B cell (primary cell): ENCODE results near the gene ACSS1. TPM values are rescaled to one million over a fixed set of nuclear protein-coding genes. Genes with fewer than 3 reads are reported as not detected.

Experiments
- ATAC-seq: fragments of 200-7000 bp; cut with Tn5 transposase; one replicate; pipeline ENCODE4 v1.10.0; 2021; ENCODE audit warnings: low read depth, mild to moderate bottlenecking, moderate number of reproducible peaks, moderate library complexity
- CTCF ChIA-PET: fragments of 350-600 bp; sonication (Branson Sonifier 250); formaldehyde crosslinking; loops from one replicate; lab custom pipeline; 2021; ENCODE audit warnings: antibody characterized with exemption, inconsistent platforms; lab: Charles Lee
- POLR2A ChIA-PET: fragments of 350-600 bp; sonication (Branson Sonifier 250); formaldehyde crosslinking; loops from one replicate; lab custom pipeline; 2021; ENCODE audit warnings: antibody characterized with exemption; lab: Charles Lee
- DNase-seq: peaks from one replicate; pipeline ENCODE4 v3.0.0; 2013
- H2AFZ ChIP-seq: 2 replicates; pipeline ENCODE4 v1.6.1; 2012; ENCODE audit warnings: mild to moderate bottlenecking, low read depth, low read length; ENCODE audit not compliant: insufficient read depth, poor library complexity, severe bottlenecking
- H3K27ac ChIP-seq, 2 donors: 1 replicate in 1 of 2; 2 replicates in 1 of 2; pipeline ENCODE4 v1.5.1; 2012 to 2013; ENCODE audit warnings: low read length in 2 of 2, mild to moderate bottlenecking in 2 of 2, moderate library complexity in 1 of 2
- H3K27me3 ChIP-seq, 4 experiments: fragments of 200-600 bp in 1 of 4; sonication (generic) in 1 of 4; replicated peaks in 1 of 4; 1 replicate in 2 of 4; 2 replicates in 2 of 4; pipeline versions ENCODE4 v1.6.1 to v1.7.0; 2013 to 2016; ENCODE audit warnings: low read length in 3 of 4, mild to moderate bottlenecking in 2 of 4, mixed read lengths in 1 of 4, moderate library complexity in 1 of 4; ENCODE audit not compliant: insufficient read depth in 4 of 4, control insufficient read depth in 3 of 4; ENCODE audit errors: control extremely low read depth in 1 of 4
- H3K36me3 ChIP-seq, 2 experiments: replicated peaks in 1 of 2; 1 replicate in 1 of 2; 2 replicates in 1 of 2; pipeline versions ENCODE4 v1.6.1 to v1.7.1; 2013; ENCODE audit warnings: low read length in 1 of 2; ENCODE audit not compliant: insufficient read depth in 2 of 2, control insufficient read depth in 1 of 2; ENCODE audit errors: control extremely low read depth in 1 of 2, extremely low read depth in 1 of 2
- H3K4me1 ChIP-seq, 2 donors: fragments of 200-600 bp in 1 of 2; sonication (generic) in 1 of 2; 1 replicate in 1 of 2; 2 replicates in 1 of 2; pipeline versions ENCODE4 v1.5.1 to v1.6.1; 2013 to 2017; ENCODE audit warnings: low read length in 2 of 2; ENCODE audit not compliant: control insufficient read depth in 2 of 2, insufficient read depth in 2 of 2
- H3K4me2 ChIP-seq: replicated peaks from 2 replicates; pipeline ENCODE3; 2012; ENCODE audit warnings: mild to moderate bottlenecking, low read depth, low read length; ENCODE audit not compliant: poor library complexity, severe bottlenecking
- H3K4me3 ChIP-seq, 5 experiments: fragments of 200-600 bp in 1 of 5; sonication (generic) in 1 of 5; 1 replicate in 3 of 5; 2 replicates in 2 of 5; pipeline versions ENCODE4 v1.5.1 to v1.7.0; 2011 to 2016; ENCODE audit warnings: low read length in 4 of 5, mild to moderate bottlenecking in 4 of 5, low read depth in 2 of 5, control low read depth in 1 of 5, moderate library complexity in 1 of 5; ENCODE audit not compliant: insufficient read depth in 1 of 5; ENCODE audit errors: control extremely low read depth in 1 of 5, extremely low read depth in 1 of 5
- H3K79me2 ChIP-seq: fragments of 200-600 bp; sonication (generic); one replicate; pipeline ENCODE4 v1.6.0; 2016; ENCODE audit warnings: low read length; ENCODE audit not compliant: control insufficient read depth, insufficient read depth
- H3K9ac ChIP-seq: fragments of 200-600 bp; sonication (generic); 2 replicates; pipeline ENCODE4 v1.6.1; 2017; ENCODE audit warnings: mild to moderate bottlenecking, low read length, moderate library complexity
- H3K9me3 ChIP-seq, 3 donors: one replicate each; pipeline versions ENCODE4 v1.6.1 to v1.7.1; 2013; ENCODE audit warnings: low read length in 2 of 3; ENCODE audit not compliant: control insufficient read depth in 2 of 3, insufficient read depth in 1 of 3; ENCODE audit errors: control extremely low read depth in 1 of 3
- H4K20me1 ChIP-seq: 2 replicates; pipeline ENCODE4 v1.6.0; 2012; ENCODE audit warnings: mild to moderate bottlenecking, low read length; ENCODE audit not compliant: insufficient read depth, control insufficient read depth, poor library complexity, severe bottlenecking
- H3K27ac Mint-ChIP-seq: one replicate; pipeline ENCODE4 v1.8.0; 2021; ENCODE audit warnings: mixed read lengths
- H3K27me3 Mint-ChIP-seq: one replicate; pipeline ENCODE4 v1.8.0; 2021; ENCODE audit warnings: mixed read lengths
- H3K4me1 Mint-ChIP-seq: one replicate; pipeline ENCODE4 v1.8.0; 2021; ENCODE audit warnings: mixed read lengths
- H3K4me3 Mint-ChIP-seq: one replicate; pipeline ENCODE4 v1.8.0; 2021; ENCODE audit warnings: mixed read lengths
- H3K9me3 Mint-ChIP-seq: one replicate; pipeline ENCODE4 v1.8.0; 2022; ENCODE audit warnings: mixed read lengths; ENCODE audit not compliant: insufficient read depth
- EZH2 ChIP-seq: IDR thresholded peaks from 2 replicates; pipeline ENCODE4 v1.6.1; 2012; ENCODE audit warnings: borderline replicate concordance, low read depth, mild to moderate bottlenecking, moderate library complexity, low read length; ENCODE audit not compliant: insufficient read depth, poor library complexity, severe bottlenecking
- WGBS: methylation state at CpG from one replicate; pipeline ENCODE4 v1.1.5; 2013; ENCODE audit warnings: missing lambda C conversion rate; ENCODE audit not compliant: insufficient coverage; 5-methylcytosine and 5-hydroxymethylcytosine counted together
- intact Hi-C: fragments of 100-400 bp; cut with micrococcal nuclease; formaldehyde crosslinking; loops from one replicate; pipeline ENCODE4 v1.10.0; 2022
- polyA plus RNA-seq: library from polyadenylated mRNA; depleted of rRNA; stranded (reverse); fragments of >200 nt; gene quantifications from 2 replicates; pipeline ENCODE4 v1.2.3, GENCODE V29; 2012
- total RNA-seq, 2 donors: library from RNA; stranded (reverse); fragments of 120-200 nt in 1 of 2; gene quantifications; 1 replicate in 1 of 2; 2 replicates in 1 of 2; pipeline versions ENCODE4 v1.2.3 to v1.2.4, GENCODE V29; 2013 to 2022
- TF ChIP-seq, protein P1 (sequence below): fragments of 200-600 bp; IDR thresholded peaks from one replicate; pipeline ENCODE4 v1.8.0; 2022; ENCODE audit warnings: antibody characterized with exemption, mild to moderate bottlenecking

ACSS1 gene
- total and polyA plus RNA-seq, 2 donors (not counting 1 experiment from before 2014, with no cell fraction given), result 82.7 to 95.5 TPM

DNA sequence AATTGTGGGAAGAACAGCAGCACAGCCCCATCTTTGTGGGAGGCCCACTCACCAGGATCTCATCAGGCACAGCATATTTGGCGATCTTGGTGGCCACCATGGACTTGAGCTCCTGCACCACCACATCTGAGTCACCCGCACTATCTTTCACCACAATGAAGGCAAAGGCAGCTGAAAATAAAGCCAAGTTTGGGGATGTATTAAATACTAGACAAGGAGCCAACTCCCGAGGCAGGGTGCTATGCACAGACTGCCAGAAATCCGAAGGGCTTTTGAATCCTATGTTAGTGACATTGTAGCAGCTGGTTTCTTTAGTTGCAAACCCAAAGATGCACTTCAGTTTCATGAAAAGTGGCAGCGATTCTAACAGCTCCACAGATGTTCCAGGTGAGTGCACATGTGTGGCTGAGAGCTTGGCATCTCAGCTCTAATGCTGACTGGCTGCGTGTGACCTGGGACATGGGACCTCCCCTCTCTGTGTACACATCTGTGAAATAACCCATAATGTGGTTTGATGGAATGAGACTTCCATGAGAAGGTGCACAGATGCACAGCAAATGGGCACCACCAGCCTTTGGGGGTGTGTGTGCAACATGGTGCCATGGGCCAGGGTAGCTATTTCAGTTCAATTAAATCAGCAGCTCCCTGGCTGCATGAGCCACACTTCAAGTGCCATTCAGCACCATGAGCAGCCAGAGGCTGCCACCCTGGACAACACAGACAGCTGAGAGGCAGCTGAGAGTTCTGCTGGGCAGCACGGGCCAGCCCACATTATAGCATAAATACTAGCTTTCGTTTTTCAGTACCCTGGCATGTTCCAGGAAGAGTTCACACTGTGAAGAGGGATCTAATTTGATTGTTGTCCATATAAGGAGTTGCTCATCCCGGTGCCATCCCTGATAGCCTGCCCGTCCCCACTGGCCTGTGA is 48.5 kb downstream of the ACSS1 start:
- peaks cover 3 to 95% of the 10 kb centered on the region in 2 experiments for H3K36me3 ChIP-seq
- ATAC-seq (no peak), DNase-seq (no peak)
- H3K9me3 ChIP-seq, result no peaks in the 10 kb centered on the region
- ChIA-PET POLR2A (no interaction called here), CTCF (interaction anchor here (1.1 to 1.7 kb wide), 4 partner anchors 13 to 55 kb away, joined by 3 to 5 read pairs (median 4); no protein-coding TSS in a partner anchor)
- H4K20me1 ChIP-seq, result peaks cover 42% of the 10 kb centered on the region
- no peaks in the 10 kb centered on the region for H3K9me3 Mint-ChIP-seq
- H3K9ac ChIP-seq, result no peak overlapping the region
- H3K4me1 Mint-ChIP-seq, result no peaks in the 10 kb centered on the region
- H3K27me3 Mint-ChIP-seq, result no peaks in the 10 kb centered on the region
- peak overlapping the region; percentile 34 for H3K27ac Mint-ChIP-seq
- H3K4me3 ChIP-seq, result no peak overlapping the region
- H3K4me3 Mint-ChIP-seq, result no peak overlapping the region
- no peak overlapping the region for H3K4me2 ChIP-seq
- no peak overlapping the region for H3K27ac ChIP-seq
- no peaks in the 10 kb centered on the region for H3K27me3 ChIP-seq
- H3K4me1 ChIP-seq, result no peaks in the 10 kb centered on the region
- intact Hi-C loops, result no loop called here
- 100% methylated on average over 6 of the region's 10 CpGs for WGBS
- TF ChIP-seq, protein P1, sequence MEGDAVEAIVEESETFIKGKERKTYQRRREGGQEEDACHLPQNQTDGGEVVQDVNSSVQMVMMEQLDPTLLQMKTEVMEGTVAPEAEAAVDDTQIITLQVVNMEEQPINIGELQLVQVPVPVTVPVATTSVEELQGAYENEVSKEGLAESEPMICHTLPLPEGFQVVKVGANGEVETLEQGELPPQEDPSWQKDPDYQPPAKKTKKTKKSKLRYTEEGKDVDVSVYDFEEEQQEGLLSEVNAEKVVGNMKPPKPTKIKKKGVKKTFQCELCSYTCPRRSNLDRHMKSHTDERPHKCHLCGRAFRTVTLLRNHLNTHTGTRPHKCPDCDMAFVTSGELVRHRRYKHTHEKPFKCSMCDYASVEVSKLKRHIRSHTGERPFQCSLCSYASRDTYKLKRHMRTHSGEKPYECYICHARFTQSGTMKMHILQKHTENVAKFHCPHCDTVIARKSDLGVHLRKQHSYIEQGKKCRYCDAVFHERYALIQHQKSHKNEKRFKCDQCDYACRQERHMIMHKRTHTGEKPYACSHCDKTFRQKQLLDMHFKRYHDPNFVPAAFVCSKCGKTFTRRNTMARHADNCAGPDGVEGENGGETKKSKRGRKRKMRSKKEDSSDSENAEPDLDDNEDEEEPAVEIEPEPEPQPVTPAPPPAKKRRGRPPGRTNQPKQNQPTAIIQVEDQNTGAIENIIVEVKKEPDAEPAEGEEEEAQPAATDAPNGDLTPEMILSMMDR, result no peak
- no peak for TF ChIP-seq EZH2
- H2AFZ ChIP-seq, result no peak overlapping the region
- H3K79me2 ChIP-seq, result peaks cover 5% of the 10 kb centered on the region
